GM21786 (cell line): ENCODE data around the gene ALG1.
A peak's percentile ranks its signal among the peaks of the same experiment; 100 is the strongest.
"Not testable (repeated sequence)": the region's sequence is repeated elsewhere in the genome, so short reads cannot be mapped to it uniquely, and the experiment has no call there.

Experiments used
- ATAC-seq: cut with Tn5 transposase; IDR thresholded peaks from one replicate; pipeline ENCODE4 v1.9.1; 2021; ENCODE audit not compliant: unreplicated experiment

ALG1 gene

GRCh38 chr16:5072334-5073278, 963 bp downstream of the ALG1 start:
- peak; percentile 12 for ATAC-seq

DNA sequence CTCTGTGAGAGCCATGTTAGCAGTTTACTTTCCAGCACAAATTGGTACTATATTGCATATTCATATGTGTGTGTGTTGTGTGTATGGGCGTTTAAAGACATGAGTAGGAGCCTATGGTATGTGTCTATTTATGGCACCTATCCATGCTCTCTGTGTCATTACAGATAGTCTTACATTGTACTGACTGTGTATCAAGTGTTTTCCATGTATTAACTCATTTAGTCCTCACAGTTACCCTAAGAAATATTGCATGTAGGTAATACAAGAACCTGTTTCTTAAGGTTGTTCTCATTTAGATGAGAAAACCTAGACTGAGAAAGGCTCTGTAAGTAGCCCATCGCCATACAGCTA, 1.6 kb downstream of the ALG1 start:
- ATAC-seq, result no peak

DNA sequence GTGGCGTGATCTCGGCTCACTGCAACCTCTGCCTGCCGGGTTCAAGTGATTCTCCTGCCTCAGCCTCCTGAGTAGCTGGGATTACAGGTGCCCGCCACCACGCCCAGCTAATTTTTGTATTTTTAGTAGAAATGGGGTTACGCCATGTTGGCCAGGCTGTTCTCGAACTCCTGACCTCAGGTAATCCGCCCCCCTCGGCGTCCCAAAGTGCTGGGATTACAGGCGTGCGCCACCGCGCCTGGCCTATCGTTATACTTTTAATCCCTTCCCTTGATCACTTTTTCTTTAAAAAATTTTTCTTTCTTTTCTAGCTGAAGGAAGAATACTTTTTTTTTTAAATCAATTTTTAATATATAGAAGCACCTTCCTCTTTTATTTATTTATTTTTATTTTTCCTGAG, 2.1 kb downstream of the ALG1 start:
- ATAC-seq, result not testable (repeated sequence)

- ATAC-seq, result no peak
Observed at GRCh38 chr16:5075637-5076036, 4.0 kb downstream of the ALG1 start.

GRCh38 chr16:5077304-5077703, 5.7 kb downstream of the ALG1 start:
- no peak for ATAC-seq

DNA sequence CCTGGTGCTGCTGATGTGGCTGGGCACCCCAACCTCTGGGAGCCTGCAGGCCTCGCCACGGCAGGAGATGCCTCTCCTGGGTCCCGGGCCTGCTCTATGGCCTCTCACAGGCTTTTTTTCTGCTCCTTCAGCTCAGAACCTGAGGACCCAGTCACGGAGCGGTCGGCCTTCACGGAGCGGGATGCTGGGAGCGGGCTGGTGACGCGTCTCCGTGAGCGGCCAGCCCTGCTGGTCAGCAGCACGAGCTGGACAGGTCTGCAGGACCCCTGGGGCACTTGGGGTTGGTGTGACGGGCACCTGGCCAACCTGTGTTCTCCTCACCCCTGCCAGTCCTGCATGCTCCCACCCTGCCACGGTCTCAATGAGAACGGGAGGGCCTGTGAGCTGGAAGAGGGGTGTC, 7.0 kb downstream of the ALG1 start:
- ATAC-seq, result no peak

GRCh38 chr16:5080461-5080860, 8.8 kb downstream of the ALG1 start:
- ATAC-seq, result not testable (repeated sequence)

GRCh38 chr16:5080996-5081395, 9.4 kb downstream of the ALG1 start:
- not testable (repeated sequence) for ATAC-seq

DNA sequence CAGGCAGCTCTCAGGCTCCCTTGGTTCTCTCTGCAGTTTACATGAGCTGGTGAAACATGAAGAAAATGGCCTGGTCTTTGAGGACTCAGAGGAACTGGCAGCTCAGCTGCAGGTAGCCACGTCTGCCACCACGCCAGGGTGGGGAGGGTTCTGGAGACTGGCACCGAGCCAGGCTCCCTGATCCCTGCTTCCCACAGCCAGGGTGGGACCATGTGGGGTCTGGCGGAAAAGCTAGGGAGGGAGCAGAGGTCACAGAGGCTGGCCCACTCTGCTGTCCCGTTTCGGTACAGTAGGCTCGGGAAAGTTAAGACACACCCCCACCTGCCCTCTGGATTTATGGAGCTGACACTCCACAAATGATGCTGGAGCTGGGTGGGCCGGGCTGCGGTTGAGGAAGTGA, 12.0 kb downstream of the ALG1 start:
- not testable (repeated sequence) for ATAC-seq

GRCh38 chr16:5084099-5084731, 12.6 kb downstream of the ALG1 start:
- not testable (repeated sequence) for ATAC-seq

GRCh38 chr16:5084802-5085201, 13.2 kb downstream of the ALG1 start:
- not testable (repeated sequence) for ATAC-seq

DNA sequence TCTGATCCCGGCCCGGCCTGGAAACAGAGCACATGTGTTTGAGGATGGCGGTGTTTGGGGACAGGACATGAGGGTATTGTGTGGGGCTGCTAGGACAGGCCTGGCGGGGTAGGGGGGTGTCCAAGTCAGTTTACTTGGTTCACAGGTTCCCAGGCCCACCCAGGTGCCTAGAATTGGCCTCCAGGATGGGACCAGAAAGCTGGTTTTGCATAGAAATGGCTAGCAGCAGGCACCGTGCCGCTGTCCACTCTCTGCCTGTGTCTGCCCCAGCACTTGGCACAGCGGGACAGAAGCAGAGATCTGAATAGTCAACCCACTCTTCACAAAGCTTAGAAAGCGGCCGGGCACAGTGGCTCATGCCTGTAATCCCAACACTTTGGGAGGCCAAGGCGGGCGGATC, 14.1 kb downstream of the ALG1 start:
- ATAC-seq, result not testable (repeated sequence)

- ATAC-seq, result not testable (repeated sequence)
Observed at GRCh38 chr16:5088086-5088790, 16.6 kb downstream of the ALG1 start.

DNA sequence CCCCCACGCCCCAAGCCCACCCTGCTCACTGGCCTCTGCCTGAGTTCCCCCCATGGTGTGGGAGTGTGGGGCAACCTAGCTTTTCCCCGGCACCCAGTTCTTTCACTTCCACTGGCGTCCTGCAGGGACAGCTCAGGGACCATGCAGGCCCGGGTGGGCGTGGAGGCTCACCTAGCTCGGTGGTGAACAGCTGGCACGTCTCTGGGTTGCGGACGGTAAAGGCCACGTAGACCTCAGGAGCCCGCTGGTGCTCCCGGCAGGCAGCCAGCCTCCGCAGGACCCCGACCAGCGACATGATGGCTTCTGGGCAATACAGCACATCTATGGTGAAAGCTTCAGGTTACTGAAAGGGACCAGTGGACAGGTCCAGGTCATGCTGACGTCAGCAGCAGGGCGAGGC, 17.3 kb downstream of the ALG1 start:
- ATAC-seq, result not testable (repeated sequence)

- ATAC-seq, result not testable (repeated sequence)
Observed at GRCh38 chr16:5089911-5090555, 18.4 kb downstream of the ALG1 start.

DNA sequence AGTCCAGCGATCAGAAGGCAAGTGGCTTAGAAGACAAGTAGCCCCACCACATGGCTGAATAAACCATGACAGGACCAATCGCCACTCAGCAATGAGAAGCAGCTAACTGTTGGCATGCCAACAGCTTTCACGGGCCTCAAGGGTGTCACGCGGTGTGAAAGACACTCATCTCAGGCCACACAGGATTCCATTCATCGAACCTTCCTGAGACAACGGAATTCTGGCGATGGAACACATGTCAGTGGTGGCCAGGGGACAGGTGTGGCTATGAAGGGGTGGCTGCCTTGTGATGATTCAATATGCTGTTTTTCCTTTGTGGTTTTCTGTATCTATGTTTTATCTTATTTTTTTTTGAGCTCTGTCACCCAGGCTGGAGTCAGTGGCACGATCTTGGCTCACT, 18.9 kb downstream of the ALG1 start:
- not testable (repeated sequence) for ATAC-seq

GRCh38 chr16:5093081-5093480, 21.4 kb downstream of the ALG1 start:
- not testable (repeated sequence) for ATAC-seq

- ATAC-seq, result not testable (repeated sequence)
Observed at GRCh38 chr16:5093746-5094145, 22.1 kb downstream of the ALG1 start.

- ATAC-seq, result not testable (repeated sequence)
Observed at GRCh38 chr16:5095145-5095830, 23.6 kb downstream of the ALG1 start.

DNA sequence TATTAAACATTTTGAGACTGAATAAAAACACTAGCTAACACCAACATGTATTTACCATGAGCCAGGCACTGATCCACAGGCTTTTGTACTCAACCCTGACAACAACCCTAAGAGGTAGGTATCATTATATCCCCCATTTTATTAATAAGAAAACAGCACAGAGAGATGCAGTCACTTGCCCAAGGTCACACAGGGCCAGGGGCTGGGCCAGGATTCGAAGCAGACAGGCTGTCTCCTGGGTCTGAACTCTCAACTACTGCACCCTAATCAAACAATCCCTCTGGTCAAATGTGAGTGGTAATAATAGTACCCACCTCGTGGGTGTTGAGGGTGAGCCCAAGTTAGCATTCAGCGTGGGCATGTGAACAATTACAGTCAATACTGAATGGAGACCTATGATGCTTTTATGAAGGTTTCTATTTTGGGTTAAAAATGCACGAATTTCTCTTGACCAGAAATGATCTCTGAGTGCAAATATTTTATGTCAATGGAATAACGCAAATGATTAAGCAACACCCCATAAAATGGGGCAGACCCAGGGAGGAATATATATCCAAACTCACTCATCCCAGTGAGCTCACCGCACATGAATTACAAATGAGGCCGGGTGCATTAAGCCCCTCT, 24.9 kb downstream of the ALG1 start:
- ATAC-seq, result not testable (repeated sequence)
